Measurements from ENCODE around the gene DLL1.
"Not testable (repeated sequence)": the region's sequence is repeated elsewhere in the genome, so short reads cannot be mapped to it uniquely, and the experiment has no call there.

The DLL1 gene

DNA sequence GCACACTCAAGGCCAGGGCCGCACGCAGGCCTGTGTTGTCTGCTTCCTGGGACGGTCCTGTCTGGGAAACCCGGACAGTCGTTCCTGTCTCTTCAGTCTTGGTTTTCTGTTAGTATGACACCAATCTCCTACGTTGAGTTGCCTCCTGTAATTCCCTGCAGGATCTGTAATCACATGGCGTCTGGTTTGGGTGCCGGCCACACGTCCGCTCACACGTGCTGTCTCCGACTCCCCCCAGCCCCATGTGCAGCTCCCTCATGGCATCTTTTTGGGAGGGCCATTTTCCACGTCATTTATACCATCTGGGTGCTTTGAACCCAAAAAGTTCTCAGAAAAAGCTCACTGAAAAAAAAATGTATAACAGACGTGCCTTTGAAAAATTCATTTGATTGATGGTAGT is 23.2 kb downstream of the DLL1 start:
- no peak for DNase-seq

DNA sequence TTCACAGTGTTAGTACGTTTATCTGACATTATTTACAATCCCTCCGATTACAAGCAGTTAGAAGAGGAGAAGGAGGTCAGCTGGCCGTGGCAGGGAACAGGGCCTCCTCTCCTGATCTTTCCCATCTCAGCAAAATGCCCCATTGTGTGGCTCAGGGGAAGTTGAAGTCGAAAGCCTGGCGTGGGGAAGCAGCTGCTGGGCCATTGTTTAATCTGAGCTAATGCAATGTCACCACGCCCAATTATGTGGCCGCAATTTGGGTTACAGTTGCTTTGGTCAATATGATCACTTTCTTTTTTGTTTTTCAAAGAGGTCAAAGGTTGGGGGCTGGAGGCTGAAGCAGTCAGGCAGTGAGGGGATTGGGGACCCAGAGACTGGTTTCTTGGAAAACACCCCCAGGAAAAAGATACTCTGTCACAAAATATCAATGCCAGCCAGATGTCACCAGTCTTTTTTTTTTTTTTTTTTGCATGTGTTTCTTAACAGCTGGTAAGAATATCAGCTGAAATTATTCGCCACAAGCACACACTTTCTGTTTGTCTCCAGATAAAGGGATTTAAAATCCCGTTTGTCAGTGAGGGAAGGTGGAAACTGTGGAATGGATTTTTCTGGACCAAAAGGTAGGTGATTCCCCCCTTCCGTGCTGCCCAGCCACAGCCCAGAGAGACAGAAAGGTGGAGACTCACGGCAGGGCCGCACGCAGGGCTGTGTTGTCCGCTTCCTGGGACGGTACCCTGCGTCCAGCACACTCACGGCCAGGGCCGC is 24.6 kb downstream of the DLL1 start:
- no peak for DNase-seq

DNA sequence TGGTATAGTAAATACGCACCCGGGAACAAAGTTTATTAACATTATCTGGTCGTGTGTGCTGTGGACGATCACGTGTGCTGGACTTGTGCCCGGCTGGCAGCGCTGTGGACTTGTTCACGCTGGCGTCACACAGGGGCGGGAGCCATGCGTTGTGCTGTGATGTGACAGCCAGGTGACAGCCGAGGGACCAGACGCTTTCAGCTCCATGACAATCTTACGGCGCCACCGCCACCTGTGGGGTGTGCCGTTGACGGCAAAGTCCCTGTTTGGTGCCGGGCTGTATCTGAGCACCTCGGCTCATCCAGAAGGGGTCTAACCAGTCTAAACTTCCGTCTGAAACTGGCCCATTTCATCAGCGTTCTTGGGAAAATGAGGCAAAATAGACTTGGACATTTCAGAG is 25.2 kb downstream of the DLL1 start:
- no peak for DNase-seq

DNA sequence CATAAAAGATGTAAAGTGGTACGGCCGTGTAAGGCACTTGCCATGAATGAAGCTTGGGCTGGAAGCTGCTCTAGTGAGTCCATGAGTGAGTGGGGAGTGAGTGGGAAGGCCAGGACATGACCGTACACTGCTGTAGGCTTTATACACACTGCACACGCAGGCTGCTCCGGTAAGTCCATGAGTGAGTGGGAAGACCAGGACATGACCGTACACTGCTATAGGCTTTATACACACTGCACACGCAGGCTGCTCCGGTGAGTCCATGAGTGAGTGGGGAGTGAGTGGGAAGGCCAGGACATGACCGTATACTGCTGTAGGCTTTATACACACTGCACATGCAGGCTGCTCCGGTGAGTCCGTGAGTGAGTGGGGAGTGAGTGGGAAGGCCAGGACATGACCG is 26.2 kb downstream of the DLL1 start:
- not testable (repeated sequence) for DNase-seq

DNA sequence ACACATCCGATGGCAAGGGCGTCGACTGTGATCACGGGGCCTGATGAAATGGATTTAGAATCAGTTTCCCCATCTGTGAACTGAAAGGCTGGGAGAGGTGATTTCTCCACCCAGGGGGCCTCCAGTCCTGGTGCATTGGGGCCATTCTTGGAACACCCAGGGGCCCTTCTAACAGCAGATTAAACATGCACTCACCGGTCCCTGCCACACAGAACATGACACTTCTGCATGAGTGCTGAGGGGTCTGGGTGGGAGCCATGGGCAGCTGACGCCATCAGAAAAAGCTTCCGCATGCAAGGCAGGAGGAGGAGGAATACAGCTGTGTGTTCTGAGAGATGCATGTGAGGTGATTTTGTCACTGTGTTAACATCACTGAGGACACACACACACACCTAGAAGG is 26.8 kb downstream of the DLL1 start:
- no peak for DNase-seq

DNA sequence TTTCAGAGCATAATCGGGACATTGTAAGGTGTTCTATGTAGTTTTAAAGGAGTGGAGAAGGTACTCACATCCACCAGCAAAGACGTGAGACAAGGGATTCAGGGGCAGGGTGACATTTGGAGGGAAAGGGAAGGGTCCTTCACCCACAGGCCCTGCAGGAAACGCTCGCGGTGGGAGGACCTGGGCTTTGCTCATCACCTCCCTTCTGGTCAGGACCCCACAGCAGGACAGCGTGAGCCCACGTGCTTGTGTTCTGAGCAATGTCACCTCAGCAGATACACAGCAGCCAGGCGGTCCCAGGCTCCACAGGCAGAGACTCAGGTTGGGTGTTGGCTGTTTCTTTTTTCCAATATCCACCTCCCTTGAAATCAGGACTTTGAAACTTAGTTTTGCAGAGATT is 27.5 kb downstream of the DLL1 start:
- no peak for DNase-seq

GRCh38 chr6:170262489-170263088 is 28.3 kb downstream of the DLL1 start:
- DNase-seq = no peak

GRCh38 chr6:170261643-170262488 is 29.0 kb downstream of the DLL1 start:
- no peak for DNase-seq

DNA sequence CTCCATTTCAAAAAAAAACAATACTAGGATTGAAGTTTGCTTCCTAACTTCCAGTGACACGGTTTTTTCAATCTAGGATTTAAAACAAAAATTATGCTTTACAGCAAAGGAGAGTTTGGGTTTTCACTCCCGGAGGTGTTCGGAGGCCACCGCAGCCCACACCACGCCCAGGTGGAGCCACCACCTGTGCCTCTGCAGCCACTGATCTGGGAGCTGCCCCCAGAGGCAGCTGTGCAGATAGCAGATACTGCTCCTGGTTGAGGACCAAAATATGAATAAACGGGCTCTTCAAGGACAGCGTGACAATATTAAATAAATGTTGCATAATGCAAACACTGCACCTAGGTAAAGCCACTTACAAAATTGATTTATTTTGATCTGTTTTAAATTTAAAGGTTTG is 30.2 kb downstream of the DLL1 start:
- no peak for DNase-seq

GRCh38 chr6:170259278-170259677 is 31.6 kb downstream of the DLL1 start:
- no peak for DNase-seq

- DNase-seq = no peak
Measured at GRCh38 chr6:170258407-170258806, 32.5 kb downstream of the DLL1 start.

- DNase-seq = no peak
Measured at GRCh38 chr6:170257376-170257775, 33.5 kb downstream of the DLL1 start.

- DNase-seq = no peak
Measured at GRCh38 chr6:170256641-170257040, 34.2 kb downstream of the DLL1 start.

- no peak for DNase-seq
Measured at GRCh38 chr6:170255426-170256125, 35.3 kb downstream of the DLL1 start.

DNA sequence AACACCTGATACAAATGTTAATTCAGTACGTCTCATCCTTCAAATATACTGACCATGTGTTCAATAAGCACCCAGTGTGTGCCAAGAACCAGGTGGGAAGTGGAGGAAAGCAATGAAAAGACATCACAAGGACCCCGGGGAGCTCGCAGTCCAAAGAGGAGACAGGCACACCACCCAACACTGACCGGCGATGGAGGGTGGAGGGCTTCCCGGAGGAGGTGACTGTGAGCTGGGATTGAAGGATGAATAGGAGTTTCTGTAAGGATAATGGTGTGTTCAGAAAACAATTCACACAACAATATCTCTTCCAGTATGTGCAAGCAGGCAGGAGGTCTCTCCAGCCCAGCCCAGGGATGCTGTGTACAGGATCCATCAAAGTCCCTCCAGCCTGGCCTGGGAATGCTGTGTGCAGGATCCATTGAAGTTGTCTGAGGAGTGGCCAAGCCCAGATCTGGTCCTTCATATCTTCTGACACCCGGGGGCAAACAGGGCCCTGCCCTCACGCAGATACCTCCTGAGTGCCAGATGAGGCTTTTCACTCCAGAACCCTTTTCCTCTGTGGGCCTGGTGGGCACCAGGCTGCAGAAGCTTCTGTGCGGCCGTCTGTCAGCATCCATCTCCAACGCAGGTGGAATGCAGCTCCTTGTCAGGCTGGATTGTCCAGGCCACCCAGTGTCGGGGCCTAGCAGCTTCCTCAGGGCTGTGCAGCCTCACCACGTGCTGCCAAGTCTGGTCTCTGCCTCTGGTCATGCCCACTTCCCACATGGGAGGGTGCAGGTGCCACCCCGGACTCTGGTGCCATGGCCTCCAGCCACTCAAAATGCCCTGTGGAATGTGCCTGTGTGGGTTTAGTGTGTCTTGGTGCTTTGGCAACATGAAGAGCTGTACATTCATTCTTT is 36.3 kb downstream of the DLL1 start:
- DNase-seq = no peak

GRCh38 chr6:170253910-170254269 is 37.0 kb downstream of the DLL1 start:
- no peak for DNase-seq

GRCh38 chr6:170253226-170253909 is 37.5 kb downstream of the DLL1 start:
- no peak for DNase-seq

GRCh38 chr6:170251776-170252571 is 38.9 kb downstream of the DLL1 start:
- no peak for DNase-seq

- DNase-seq = no peak
Measured at GRCh38 chr6:170250981-170251775, 39.7 kb downstream of the DLL1 start.

GRCh38 chr6:170250455-170250854 is 40.4 kb downstream of the DLL1 start:
- no peak for DNase-seq

Measured in activated CD8-positive, alpha-beta memory T cell treated with anti-CD3 and anti-CD28 coated beads, Interleukin-2, amount 50 U/mL, for 48 hours (primary cell).